Astrocyte of the cerebellum (primary cell): Measurements from ENCODE around the gene ANKRD50.

ENCODE experiments used
- DNase-seq: peaks from one replicate; pipeline ENCODE4 v3.0.0-alpha.2; 2011; ENCODE audit warnings: low read depth
- H3K4me3 ChIP-seq: 2 replicates; pipeline ENCODE4 v1.5.1; 2011; ENCODE audit warnings: mild to moderate bottlenecking, low read depth, low read length, moderate library complexity
- CTCF ChIP-seq: IDR thresholded peaks from 2 replicates; pipeline ENCODE4 v1.5.1; 2012; ENCODE audit warnings: low read length, low read depth, moderate library complexity, mild to moderate bottlenecking; ENCODE audit errors: missing control alignments
- in situ Hi-C: cut with HindIII; loops from 2 replicates; pipeline ENCODE4 v1.10.0; 2017; ENCODE audit warnings: low sequenced_read_pairs

The ANKRD50 gene

GRCh38 chr4:124745985-124746801, 33.7 kb upstream of the ANKRD50 start:
- no peak for DNase-seq
- in situ Hi-C loops = no loop called here
- no peak overlapping the region for H3K4me3 ChIP-seq
- no peak for TF ChIP-seq CTCF

- no peak for DNase-seq
- TF ChIP-seq CTCF = no peak
- in situ Hi-C loops = no loop called here
- no peak overlapping the region for H3K4me3 ChIP-seq
Observed at GRCh38 chr4:124743711-124744110, 31.2 kb upstream of the ANKRD50 start.

- in situ Hi-C loops = no loop called here
- no peak overlapping the region for H3K4me3 ChIP-seq
- no peak for DNase-seq
- no peak for TF ChIP-seq CTCF
Observed at GRCh38 chr4:124740501-124740900, 28.0 kb upstream of the ANKRD50 start.

- no peak overlapping the region for H3K4me3 ChIP-seq
- in situ Hi-C loops = no loop called here
- no peak for TF ChIP-seq CTCF
- no peak for DNase-seq
Observed at GRCh38 chr4:124738994-124739393, 26.5 kb upstream of the ANKRD50 start.

GRCh38 chr4:124737619-124738018, 25.1 kb upstream of the ANKRD50 start:
- in situ Hi-C loops = no loop called here
- H3K4me3 ChIP-seq = no peak overlapping the region
- no peak for TF ChIP-seq CTCF
- DNase-seq = no peak

GRCh38 chr4:124736526-124736925, 24.0 kb upstream of the ANKRD50 start:
- TF ChIP-seq CTCF = no peak
- H3K4me3 ChIP-seq = no peak overlapping the region
- in situ Hi-C loops = no loop called here
- no peak for DNase-seq
